HepG2 (cell line): Measurements from ENCODE around the gene ABCA4. TPM values are rescaled to one million over a fixed set of nuclear protein-coding genes. Genes with fewer than 3 reads are reported as not detected.
"Not testable (repeated sequence)": the region's sequence is repeated elsewhere in the genome, so short reads cannot be mapped to it uniquely, and the experiment has no call there.

ENCODE experiments used
- ATAC-seq: fragments of 200-7000 bp; cut with Tn5 transposase; 3 replicates; pipeline ENCODE4 v1.9.1; 2020; ENCODE audit warnings: mild to moderate bottlenecking, moderate library complexity
- BruUV-seq: library from RNA; stranded (reverse); fragments of 400-500 nt; replicated peaks from 2 replicates; lab custom pipeline; 2021; lab: Mats Ljungman, UMichigan
- CTCF ChIA-PET: fragments of 300-600 bp; formaldehyde crosslinking; extraction: SDS; loops from one replicate; lab custom pipeline; 2021; ENCODE audit warnings: low total read pairs, inconsistent platforms, low intra/inter-chr PET ratio; lab: Yijun Ruan, JAX
- POLR2A ChIA-PET: fragments of 350-600 bp; sonication (Branson Sonifier 250); formaldehyde crosslinking; loops from one replicate; lab custom pipeline; 2020; ENCODE audit warnings: antibody characterized with exemption, inconsistent platforms; lab: Yijun Ruan, JAX
- DNase-seq: peaks from one replicate; pipeline ENCODE4 v3.0.0-alpha.2; 2015; ENCODE audit warnings: low spot score
- FAIRE-seq: peaks from 3 replicates; lab custom pipeline; 2011; peaks lifted over from hg19 to GRCh38; lab: Jason Lieb, UNC
- H2AFZ ChIP-seq: one replicate; pipeline ENCODE4 v1.6.1; 2011; ENCODE audit warnings: low read length, inconsistent platforms
- H3K27ac ChIP-seq: fragments of 300-600 bp; 3 replicates; pipeline ENCODE4 v1.8.0; 2011; ENCODE audit warnings: mixed run types, mild to moderate bottlenecking, mixed read lengths, low read length, inconsistent platforms; ENCODE audit not compliant: insufficient read depth; ENCODE audit errors: extremely low read length
- H3K27me3 ChIP-seq, 2 experiments: fragments of 200-600 bp in 1 of 2; 2 replicates in 1 of 2; 3 replicates in 1 of 2; pipeline versions ENCODE4 v1.6.0 to v1.8.0; 2011; ENCODE audit warnings: low read length in 2 of 2, mild to moderate bottlenecking in 2 of 2, moderate library complexity in 2 of 2, inconsistent platforms in 1 of 2; ENCODE audit not compliant: insufficient read depth in 2 of 2, control insufficient read depth in 1 of 2
- H3K36me3 ChIP-seq, 2 experiments: fragments of 200-600 bp in 1 of 2; replicated peaks in 1 of 2; 2 replicates in 1 of 2; 3 replicates in 1 of 2; pipeline versions ENCODE4 v1.5.1 to v1.8.0; 2011; ENCODE audit warnings: low read length in 2 of 2, inconsistent platforms in 1 of 2; ENCODE audit not compliant: insufficient read depth in 2 of 2, control insufficient read depth in 1 of 2
- H3K4me1 ChIP-seq: 2 replicates; pipeline ENCODE4 v1.5.1; 2012; ENCODE audit warnings: low read length, inconsistent platforms; ENCODE audit not compliant: insufficient read depth
- H3K4me2 ChIP-seq: 2 replicates; pipeline ENCODE4 v1.6.0; 2011; ENCODE audit warnings: low read depth, low read length, inconsistent platforms
- H3K4me3 ChIP-seq, 3 experiments: fragments of 200-600 bp in 1 of 3; sonication (generic), shearing (Covaris generic) in 1 of 3; replicated peaks in 1 of 3; 2 replicates each; pipeline ENCODE4 v1.5.1; 2011 to 2016; ENCODE audit warnings: low read length in 3 of 3, inconsistent platforms in 2 of 3, low read depth in 2 of 3, mild to moderate bottlenecking in 2 of 3, control low read depth in 1 of 3, mixed read lengths in 1 of 3; ENCODE audit not compliant: insufficient read depth in 1 of 3
- H3K79me2 ChIP-seq: one replicate; pipeline ENCODE4 v1.6.1; 2011; ENCODE audit warnings: low read length, inconsistent platforms; ENCODE audit not compliant: insufficient read depth
- H3K9ac ChIP-seq: 2 replicates; pipeline ENCODE4 v1.6.0; 2011; ENCODE audit warnings: mild to moderate bottlenecking, low read depth, low read length, inconsistent platforms; ENCODE audit not compliant: insufficient read depth
- H3K9me3 ChIP-seq: 2 replicates; pipeline ENCODE4 v1.5.1; 2012; ENCODE audit warnings: mild to moderate bottlenecking, low read length
- H4K20me1 ChIP-seq: 2 replicates; pipeline ENCODE4 v1.6.0; 2011; ENCODE audit warnings: inconsistent platforms, mild to moderate bottlenecking, low read length, moderate library complexity; ENCODE audit not compliant: insufficient read depth
- HINFP ChIP-seq: sonication (generic); formaldehyde crosslinking; IDR thresholded peaks from 2 replicates; pipeline ENCODE4 v1.4.0; 2020; ENCODE audit warnings: low read depth, mild to moderate bottlenecking, missing genetic modification reagents
- HNRNPK ChIP-seq: fragments of 200-400 bp; formaldehyde crosslinking; IDR thresholded peaks from 2 replicates; pipeline ENCODE4 v1.6.1; 2018; ENCODE audit warnings: low read length, low read depth, moderate library complexity, mild to moderate bottlenecking; ENCODE audit not compliant: poor library complexity, severe bottlenecking
- NFIB ChIP-seq: sonication (generic); formaldehyde crosslinking; IDR thresholded peaks from 2 replicates; pipeline ENCODE4 v1.9.0; 2021; ENCODE audit warnings: missing genetic modification reagents, mild to moderate bottlenecking, borderline replicate concordance
- STAG1 ChIP-seq: sonication (generic); formaldehyde crosslinking; IDR thresholded peaks from 2 replicates; pipeline ENCODE4 v1.4.0; 2020; ENCODE audit warnings: missing genetic modification reagents
- ZBTB20 ChIP-seq: sonication (generic); formaldehyde crosslinking; IDR thresholded peaks from 2 replicates; pipeline ENCODE4 v1.8.1; 2023; ENCODE audit warnings: missing genetic modification reagents, low read depth, mild to moderate bottlenecking, borderline replicate concordance
- ZNF724P ChIP-seq: sonication (generic); formaldehyde crosslinking; IDR thresholded peaks from 2 replicates; pipeline ENCODE4 v1.8.0; 2022; ENCODE audit warnings: missing genetic modification reagents, borderline replicate concordance
- ZNF777 ChIP-seq: sonication (generic); formaldehyde crosslinking; IDR thresholded peaks from 2 replicates; pipeline ENCODE4 v1.4.0; 2020; ENCODE audit warnings: missing genetic modification reagents
- in situ Hi-C: cut with HindIII; loops from 2 replicates; pipeline ENCODE4 v1.10.0; 2017; ENCODE audit warnings: low pct_unique_long_range_greater_than_20kb; ENCODE audit not compliant: extremely low pct_ligation_motif_present
- intact Hi-C: fragments of 100-400 bp; cut with micrococcal nuclease; formaldehyde crosslinking; loops from one replicate; pipeline ENCODE4 v1.10.0; 2022; ENCODE audit not compliant: unreplicated experiment
- polyA plus RNA-seq, 8 experiments: library from polyadenylated mRNA; depleted of rRNA in 3 of 8; stranded (reverse) in 7 of 8; unstranded in 1 of 8; fragments of >200 nt; fragmentation: Illumina TruSeq in 4 of 8; extraction: Trizol in 4 of 8; gene quantifications; 2 replicates each; pipeline versions ENCODE4 v1.2.1 to v1.2.3, GENCODE V29; 2011 to 2016; ENCODE audit warnings: low read depth in 4 of 8, missing spikeins in 1 of 8, mixed read lengths in 1 of 8; ENCODE audit not compliant: insufficient read depth in 1 of 8
- total RNA-seq, 5 experiments: library from RNA; depleted of rRNA; stranded (reverse); fragments of >200 nt; fragmentation: Illumina TruSeq; extraction: Trizol; gene quantifications; 2 replicates each; pipeline ENCODE4 v1.2.3, GENCODE V29; 2016; ENCODE audit warnings: low read depth in 1 of 5

ABCA4 gene
- total and polyA plus RNA-seq, 2 of the 13 experiments (the other 11 are each of a cell fraction or from before 2014, with no cell fraction given), result 0.24 to 0.67 TPM

GRCh38 chr1:94153133-94153532, 32.2 kb upstream of the ABCA4 start (continued):
- TF ChIP-seq NFIB (CRISPR knock-in tag), result no peak
- TF ChIP-seq HNRNPK, result no peak
- no peak for TF ChIP-seq HINFP (CRISPR knock-in tag)
- TF ChIP-seq ZNF777 (CRISPR knock-in tag), result no peak
- TF ChIP-seq ZBTB20, result no peak
- TF ChIP-seq STAG1 (CRISPR knock-in tag), result no peak
- no peak for TF ChIP-seq ZNF724P (CRISPR knock-in tag)

DNA sequence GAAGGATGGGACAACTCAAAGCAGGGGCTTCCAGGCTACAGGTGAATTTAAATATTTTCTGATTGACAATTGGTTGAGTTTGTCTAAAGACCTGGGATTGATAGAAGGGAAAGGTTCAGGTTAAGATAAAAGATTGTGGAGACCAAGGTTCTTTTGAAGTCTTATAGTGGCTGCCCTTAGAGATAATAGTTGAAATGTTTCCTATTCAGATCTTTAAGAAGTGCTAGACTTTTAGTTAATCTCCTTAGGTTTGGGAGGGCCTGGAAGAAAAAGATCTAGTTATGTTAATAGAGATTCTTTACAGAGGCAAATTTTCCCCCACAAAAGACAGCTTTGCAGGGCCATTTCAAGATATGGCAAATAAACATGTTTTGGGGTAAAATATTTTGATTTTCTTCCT, 28.2 kb upstream of the ABCA4 start:
- H3K9ac ChIP-seq, H3K9me3 ChIP-seq, DNase-seq, H3K4me2 ChIP-seq, in situ Hi-C loops, H2AFZ ChIP-seq, H3K27ac ChIP-seq, ATAC-seq, BruUV-seq, POLR2A ChIA-PET, H3K4me1 ChIP-seq, FAIRE-seq, H3K27me3 ChIP-seq, H3K4me3 ChIP-seq, H3K79me2 ChIP-seq, CTCF ChIA-PET, intact Hi-C loops, H4K20me1 ChIP-seq, H3K36me3 ChIP-seq: not testable (repeated sequence)
